NCI-H510A (cell line): ENCODE measurements around the gene HSD17B3.
"Not testable (repeated sequence)": the region's sequence is repeated elsewhere in the genome, so short reads cannot be mapped to it uniquely, and the experiment has no call there.

Source experiments
- DNase-seq: peaks from one replicate; lab custom pipeline; 2025; lab: John Stamatoyannopoulos, UW

Gene HSD17B3

GRCh38 chr9:96236337-96236736 is 65.6 kb downstream of the HSD17B3 start:
- DNase-seq: not testable (repeated sequence)

GRCh38 chr9:96232539-96233241 is 69.3 kb downstream of the HSD17B3 start:
- no peak for DNase-seq

GRCh38 chr9:96232164-96232538 is 69.8 kb downstream of the HSD17B3 start:
- no peak for DNase-seq

- DNase-seq: no peak
Measured at GRCh38 chr9:96230002-96230401, 72.0 kb downstream of the HSD17B3 start.

- DNase-seq: no peak
Measured at GRCh38 chr9:96222132-96222531, 79.8 kb downstream of the HSD17B3 start.

GRCh38 chr9:96219900-96220257 is 82.1 kb downstream of the HSD17B3 start:
- no peak for DNase-seq

- no peak for DNase-seq
Measured at GRCh38 chr9:96219026-96219899, 82.7 kb downstream of the HSD17B3 start.

GRCh38 chr9:96217754-96218693 is 84.0 kb downstream of the HSD17B3 start:
- DNase-seq: peak; percentile 32

GRCh38 chr9:96217294-96217707 is 84.7 kb downstream of the HSD17B3 start:
- no peak for DNase-seq

GRCh38 chr9:96216583-96216982 is 85.4 kb downstream of the HSD17B3 start:
- DNase-seq: no peak

- DNase-seq: no peak
Measured at GRCh38 chr9:96215841-96216240, 86.1 kb downstream of the HSD17B3 start.

- DNase-seq: no peak
Measured at GRCh38 chr9:96214635-96215034, 87.3 kb downstream of the HSD17B3 start.

- DNase-seq: no peak
Measured at GRCh38 chr9:96209407-96210271, 92.3 kb downstream of the HSD17B3 start.

GRCh38 chr9:96206156-96206751 is 95.7 kb downstream of the HSD17B3 start:
- DNase-seq: no peak

GRCh38 chr9:96204853-96205252 is 97.1 kb downstream of the HSD17B3 start:
- DNase-seq: no peak

- no peak for DNase-seq
Measured at GRCh38 chr9:96203867-96204501, 98.0 kb downstream of the HSD17B3 start.

- DNase-seq: no peak
Measured at GRCh38 chr9:96202971-96203780, 98.8 kb downstream of the HSD17B3 start.

- no peak for DNase-seq
Measured at GRCh38 chr9:96201140-96201539, 100.8 kb downstream of the HSD17B3 start.

GRCh38 chr9:96199006-96199405 is 103.0 kb downstream of the HSD17B3 start:
- no peak for DNase-seq

GRCh38 chr9:96195541-96195940 is 106.4 kb downstream of the HSD17B3 start:
- no peak for DNase-seq
